Measurements from ENCODE around the gene SLC41A2. TPM values are rescaled to one million over a fixed set of nuclear protein-coding genes. Genes with fewer than 3 reads are reported as not detected.
"Not testable (repeated sequence)": the region's sequence is repeated elsewhere in the genome, so short reads cannot be mapped to it uniquely, and the experiment has no call there.

The SLC41A2 gene
- total and polyA plus RNA-seq, 2 of the 4 experiments (the other 2 are of a cell fraction), result 1.5 to 6.8 TPM

DNA sequence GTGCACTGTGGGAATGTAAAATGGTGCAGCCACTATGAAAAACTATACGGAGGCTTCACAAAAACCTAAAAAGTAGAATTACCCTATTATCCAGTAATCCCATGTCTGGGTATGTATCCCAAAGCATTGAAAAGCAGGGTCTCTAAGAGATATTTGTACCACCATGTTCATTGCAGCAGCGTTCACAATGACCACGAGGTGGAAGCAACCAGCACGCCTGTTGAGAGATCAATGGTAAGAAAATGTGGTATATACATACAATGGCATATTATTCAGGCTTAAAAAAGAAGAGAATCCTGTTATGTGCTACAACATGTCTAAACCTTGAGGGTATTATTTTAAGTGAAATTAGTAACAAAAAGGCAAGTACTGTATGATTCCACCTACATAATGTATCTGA lies 27.1 kb upstream of the SLC41A2 start:
- dilution Hi-C loops (cut with HindIII; ENCODE audit: low sequenced_read_pairs, unreplicated experiment) (no loop called here), in situ Hi-C loops (cut with MboI; ENCODE audit: low sequenced_read_pairs) (no loop called here), intact Hi-C loops (cut with micrococcal nuclease) (no loop called here)
- Histone ChIP-seq H4K20me1 (ENCODE audit: insufficient read depth, low read length) (0 out of 2 replicates have a peak, but pooled peaks cover 5% of the 10 kb centered on the region), H2AK5ac (ENCODE audit: low read depth, low read length) (no peak overlapping the region), H3K79me1 (ENCODE audit: low read depth in 1 of 2, low read length in 2 of 2) (peaks cover 17 to 18% of the 10 kb centered on the region in 2 experiments), H3K18ac (ENCODE audit: low read depth, low read length) (no peak overlapping the region), H3K9me3 (ENCODE audit: control insufficient read depth, insufficient read depth, low read length) (no peaks in the 10 kb centered on the region), H2BK15ac (ENCODE audit: low read depth, low read length) (no peak overlapping the region), H4K8ac (ENCODE audit: low read depth in 2 of 2, low read length in 2 of 2) (no peak overlapping the region), H3K9me1 (ENCODE audit: insufficient read depth, low read length) (peaks cover 6% of the 10 kb centered on the region; the same call in 1 of the 2 replicates), H2AK9ac (replicated peaks; ENCODE audit: low read depth, low read length, poor library complexity) (no peak overlapping the region), H2BK5ac (ENCODE audit: low read depth, low read length, poor library complexity, severe bottlenecking) (no peak overlapping the region), H3K36me3 (ENCODE audit: control insufficient read depth, insufficient read depth, low read length) (no peaks in the 10 kb centered on the region), H2AFZ (replicated peaks; ENCODE audit: low read length, poor library complexity) (no peak overlapping the region), H2BK120ac (ENCODE audit: low read depth, low read length) (no peak overlapping the region), H4K91ac (ENCODE audit: insufficient read depth, low read depth, low read length) (no peak overlapping the region), H3K27ac (ENCODE audit: insufficient read depth, low read length) (no peak overlapping the region), H3K27me3 (ENCODE audit: control insufficient read depth, insufficient read depth, low read length) (peaks cover 6% of the 10 kb centered on the region), H4K5ac (ENCODE audit: low read depth, low read length) (no peak overlapping the region), H3K9ac (ENCODE audit: low read depth, low read length) (no peak overlapping the region), H3K4me2 (ENCODE audit: low read depth, low read length) (no peak overlapping the region), H2BK20ac (ENCODE audit: low read depth, low read length) (no peak overlapping the region), H3K23ac (ENCODE audit: low read depth, low read length) (no peak overlapping the region), H3K14ac (replicated peaks; ENCODE audit: low read depth, low read length) (no peak overlapping the region), H3K4me1 (ENCODE audit: control insufficient read depth, insufficient read depth, low read length) (no peaks in the 10 kb centered on the region), H3K56ac (ENCODE audit: extremely low read depth, insufficient read depth, low read length) (no peak overlapping the region), H3K4ac (ENCODE audit: low read depth, low read length) (no peak overlapping the region), H3K4me3 (ENCODE audit: insufficient read depth, low read depth, low read length) (no peak overlapping the region)
- ChIA-PET POLR2A (ENCODE audit: unreplicated experiment) (no interaction called here), CTCF (interaction anchor here (0.5 kb wide), 1 partner anchor 467 kb away, joined by 3 read pairs; no protein-coding TSS in a partner anchor)
- WGBS, 2 experiments (ENCODE audit: extremely low coverage in 2 of 2, insufficient read length in 1 of 2), result no CpG with 5 or more reads among the region's 4 CpGs
- ATAC-seq (ENCODE audit: low read depth), result no peak
- BruUV-seq (replicated peaks), result no TSS peak
- no peak for DNase-seq
- no peak for TF ChIP-seq CHD1 (IDR thresholded peaks at IDR 0.05; ENCODE audit: low read depth, low read length)

GRCh38 chr12:104977688-104978087 lies 19.6 kb upstream of the SLC41A2 start:
- H3K27ac ChIP-seq (ENCODE audit: insufficient read depth, low read length); H3K79me1 ChIP-seq (ENCODE audit: low read depth in 1 of 2, low read length in 2 of 2); H3K14ac ChIP-seq (replicated peaks; ENCODE audit: low read depth, low read length); H3K18ac ChIP-seq (ENCODE audit: low read depth, low read length); ATAC-seq (ENCODE audit: low read depth); H3K9me1 ChIP-seq (ENCODE audit: insufficient read depth, low read length); H4K20me1 ChIP-seq (ENCODE audit: insufficient read depth, low read length); dilution Hi-C loops (cut with HindIII; ENCODE audit: low sequenced_read_pairs, unreplicated experiment); H3K23ac ChIP-seq (ENCODE audit: low read depth, low read length); CTCF ChIA-PET; H3K9me3 ChIP-seq (ENCODE audit: control insufficient read depth, insufficient read depth, low read length); H2BK120ac ChIP-seq (ENCODE audit: low read depth, low read length); POLR2A ChIA-PET (ENCODE audit: unreplicated experiment); H2AK9ac ChIP-seq (replicated peaks; ENCODE audit: low read depth, low read length, poor library complexity); H2BK20ac ChIP-seq (ENCODE audit: low read depth, low read length); H2BK5ac ChIP-seq (ENCODE audit: low read depth, low read length, poor library complexity, severe bottlenecking); H3K4me3 ChIP-seq (ENCODE audit: insufficient read depth, low read depth, low read length); H3K4ac ChIP-seq (ENCODE audit: low read depth, low read length); DNase-seq; H3K36me3 ChIP-seq (ENCODE audit: control insufficient read depth, insufficient read depth, low read length); in situ Hi-C loops (cut with MboI; ENCODE audit: low sequenced_read_pairs); H2AFZ ChIP-seq (replicated peaks; ENCODE audit: low read length, poor library complexity); BruUV-seq (replicated peaks); H3K56ac ChIP-seq (ENCODE audit: extremely low read depth, insufficient read depth, low read length); H3K4me2 ChIP-seq (ENCODE audit: low read depth, low read length); H2BK15ac ChIP-seq (ENCODE audit: low read depth, low read length); H4K5ac ChIP-seq (ENCODE audit: low read depth, low read length); H3K9ac ChIP-seq (ENCODE audit: low read depth, low read length); H3K4me1 ChIP-seq (ENCODE audit: control insufficient read depth, insufficient read depth, low read length); H3K27me3 ChIP-seq (ENCODE audit: control insufficient read depth, insufficient read depth, low read length); H2AK5ac ChIP-seq (ENCODE audit: low read depth, low read length); H4K8ac ChIP-seq (ENCODE audit: low read depth in 2 of 2, low read length in 2 of 2); H4K91ac ChIP-seq (ENCODE audit: insufficient read depth, low read depth, low read length); intact Hi-C loops (cut with micrococcal nuclease): not testable (repeated sequence)
- 73% methylated on average over 2 of the region's 15 CpGs; no CpG with 5 or more reads in 1 of the 2 experiments for WGBS, 2 experiments (ENCODE audit: extremely low coverage in 2 of 2, insufficient read length in 1 of 2)
